Measurements from ENCODE around the gene DRC3. TPM values are rescaled to one million over a fixed set of nuclear protein-coding genes. Genes with fewer than 3 reads are reported as not detected.

The DRC3 gene
- total RNA-seq, 4 donors from 2014 or later = 0.71 to 4.2 (median 1.4) TPM

- peaks cover 0 to 13% (median 6%) of the 10 kb centered on the region in 4 donors for H3K36me3 ChIP-seq
- DNase-seq (ENCODE audit: extremely low spot score) = no peak
- intact Hi-C loops (cut with DNase I) = no loop called here
- WGBS = 84% methylated on average over 14 of the region's 14 CpGs
- no peaks in the 10 kb centered on the region for H3K9me3 ChIP-seq
- no peaks in the 10 kb centered on the region for H3K4me1 ChIP-seq
- H3K27ac ChIP-seq (replicated peaks in 1 of 4) = no peak overlapping the region
- no peaks in the 10 kb centered on the region for H3K27me3 ChIP-seq
- no peak for TF ChIP-seq CTCF (IDR thresholded peaks at IDR 0.05)
- no peak for TF ChIP-seq POLR2AphosphoS5 (IDR thresholded peaks at IDR 0.05)
- TF ChIP-seq EP300 (IDR thresholded peaks at IDR 0.05) = no peak
- TF ChIP-seq POLR2A (IDR thresholded peaks at IDR 0.05; ENCODE audit: low read depth) = no peak
- no peak overlapping the region for H3K4me3 ChIP-seq
These were observed 15.2 kb downstream of the DRC3 start for GRCh38 chr17:17987901-17988300.

- intact Hi-C loops (cut with DNase I) = no loop called here
- H3K4me1 ChIP-seq = no peaks in the 10 kb centered on the region
- no peaks in the 10 kb centered on the region for H3K9me3 ChIP-seq
- no peaks in the 10 kb centered on the region for H3K27me3 ChIP-seq
- H3K4me3 ChIP-seq = no peak overlapping the region
- no peak for DNase-seq (ENCODE audit: extremely low spot score)
- no peak for TF ChIP-seq POLR2AphosphoS5 (IDR thresholded peaks at IDR 0.05)
- TF ChIP-seq POLR2A (IDR thresholded peaks at IDR 0.05; ENCODE audit: low read depth) = no peak
- no peak for TF ChIP-seq EP300 (IDR thresholded peaks at IDR 0.05)
- TF ChIP-seq CTCF (IDR thresholded peaks at IDR 0.05) = no peak
- peaks cover 0 to 13% (median 6%) of the 10 kb centered on the region in 4 donors for H3K36me3 ChIP-seq
- WGBS = 84% methylated on average over 7 of the region's 7 CpGs
- H3K27ac ChIP-seq (replicated peaks in 1 of 4) = no peak overlapping the region
These were observed 15.8 kb downstream of the DRC3 start for GRCh38 chr17:17988427-17988945.

- TF ChIP-seq POLR2AphosphoS5 (IDR thresholded peaks at IDR 0.05) (no peak), EP300 (IDR thresholded peaks at IDR 0.05) (no peak), POLR2A (IDR thresholded peaks at IDR 0.05; ENCODE audit: low read depth) (no peak), CTCF (IDR thresholded peaks at IDR 0.05) (no peak)
- H3K27ac ChIP-seq (replicated peaks in 1 of 4) = no peak overlapping the region
These were observed 16.4 kb downstream of the DRC3 start for GRCh38 chr17:17989081-17989480.

GRCh38 chr17:17989618-17990017 lies 17.0 kb downstream of the DRC3 start:
- Histone ChIP-seq H3K27ac (replicated peaks in 1 of 4) (no peak overlapping the region), H3K36me3 (peaks cover 0 to 13% (median 6%) of the 10 kb centered on the region in 4 donors), H3K4me1 (peaks cover 0 to 2% (median 0%) of the 10 kb centered on the region in 4 donors), H3K4me3 (no peak overlapping the region), H3K27me3 (no peaks in the 10 kb centered on the region), H3K9me3 (no peaks in the 10 kb centered on the region)
- 94% methylated on average over 9 of the region's 10 CpGs for WGBS
- TF ChIP-seq EP300 (IDR thresholded peaks at IDR 0.05) (no peak), POLR2A (IDR thresholded peaks at IDR 0.05; ENCODE audit: low read depth) (no peak), CTCF (IDR thresholded peaks at IDR 0.05) (no peak), POLR2AphosphoS5 (IDR thresholded peaks at IDR 0.05) (no peak)
- DNase-seq (ENCODE audit: extremely low spot score) = no peak
- intact Hi-C loops (cut with DNase I) = no loop called here

More at GRCh38 chr17:17989081-17989480, 16.4 kb downstream of the DRC3 start:
- DNase-seq (ENCODE audit: extremely low spot score) = no peak
- no peaks in the 10 kb centered on the region for H3K27me3 ChIP-seq
- no peaks in the 10 kb centered on the region for H3K9me3 ChIP-seq
- no peaks in the 10 kb centered on the region for H3K4me1 ChIP-seq
- intact Hi-C loops (cut with DNase I) = no loop called here
- 93% methylated on average over 6 of the region's 9 CpGs for WGBS
- peaks cover 0 to 13% (median 6%) of the 10 kb centered on the region in 4 donors for H3K36me3 ChIP-seq
- no peak overlapping the region for H3K4me3 ChIP-seq

GRCh38 chr17:17990282-17990681 lies 17.6 kb downstream of the DRC3 start:
- intact Hi-C loops (cut with DNase I) = no loop called here
- no peak overlapping the region for H3K4me3 ChIP-seq
- WGBS = 84% methylated on average over 2 of the region's 2 CpGs
- no peaks in the 10 kb centered on the region for H3K9me3 ChIP-seq
- no peak for DNase-seq (ENCODE audit: extremely low spot score)
- TF ChIP-seq CTCF (IDR thresholded peaks at IDR 0.05) = no peak
- no peak for TF ChIP-seq POLR2A (IDR thresholded peaks at IDR 0.05; ENCODE audit: low read depth)
- no peak for TF ChIP-seq POLR2AphosphoS5 (IDR thresholded peaks at IDR 0.05)
- TF ChIP-seq EP300 (IDR thresholded peaks at IDR 0.05) = no peak
- H3K4me1 ChIP-seq = peaks cover 0 to 4% (median 0%) of the 10 kb centered on the region in 4 donors
- peaks cover 0 to 13% (median 6%) of the 10 kb centered on the region in 4 donors for H3K36me3 ChIP-seq
- H3K27ac ChIP-seq (replicated peaks in 1 of 4) = no peak overlapping the region
- no peaks in the 10 kb centered on the region for H3K27me3 ChIP-seq

Measured in esophagus muscularis mucosa (tissue), 4 donors.